Activated T-cell treated with anti-CD3 and anti-CD28 coated beads, Interleukin-2, amount 50 U/mL, for 24 hours (primary cell): Measurements from ENCODE around the gene MATN4.
A peak's percentile ranks its signal among the peaks of the same experiment; 100 is the strongest.

Experiments
- DNase-seq: peaks from one replicate; pipeline ENCODE4 v3.0.0-alpha.2; 2020
- H3K27ac Mint-ChIP-seq: 2 replicates; pipeline ENCODE4 v1.8.0; 2020; ENCODE audit warnings: mild to moderate bottlenecking, mixed read lengths
- H3K27me3 Mint-ChIP-seq: 2 replicates; pipeline ENCODE4 v1.8.0; 2020; ENCODE audit warnings: mixed read lengths
- H3K36me3 Mint-ChIP-seq: 2 replicates; pipeline ENCODE4 v1.8.0; 2020; ENCODE audit warnings: low read depth, mixed read lengths
- H3K4me1 Mint-ChIP-seq: 2 replicates; pipeline ENCODE4 v1.8.0; 2020; ENCODE audit warnings: low read depth, mixed read lengths
- H3K4me3 Mint-ChIP-seq: 2 replicates; pipeline ENCODE4 v1.8.0; 2020; ENCODE audit warnings: mild to moderate bottlenecking, moderate library complexity, mixed read lengths
- H3K9me3 Mint-ChIP-seq: 2 replicates; pipeline ENCODE4 v1.8.0; 2020; ENCODE audit warnings: mixed read lengths

MATN4 gene

GRCh38 chr20:45330476-45330875, 22.4 kb upstream of the MATN4 start:
- Mint-ChIP-seq H3K4me3 (no peak overlapping the region), H3K27me3 (no peaks in the 10 kb centered on the region), H3K4me1 (no peaks in the 10 kb centered on the region), H3K9me3 (no peaks in the 10 kb centered on the region), H3K36me3 (peaks cover 83% of the 10 kb centered on the region), H3K27ac (no peak overlapping the region)
- no peak for DNase-seq

DNA sequence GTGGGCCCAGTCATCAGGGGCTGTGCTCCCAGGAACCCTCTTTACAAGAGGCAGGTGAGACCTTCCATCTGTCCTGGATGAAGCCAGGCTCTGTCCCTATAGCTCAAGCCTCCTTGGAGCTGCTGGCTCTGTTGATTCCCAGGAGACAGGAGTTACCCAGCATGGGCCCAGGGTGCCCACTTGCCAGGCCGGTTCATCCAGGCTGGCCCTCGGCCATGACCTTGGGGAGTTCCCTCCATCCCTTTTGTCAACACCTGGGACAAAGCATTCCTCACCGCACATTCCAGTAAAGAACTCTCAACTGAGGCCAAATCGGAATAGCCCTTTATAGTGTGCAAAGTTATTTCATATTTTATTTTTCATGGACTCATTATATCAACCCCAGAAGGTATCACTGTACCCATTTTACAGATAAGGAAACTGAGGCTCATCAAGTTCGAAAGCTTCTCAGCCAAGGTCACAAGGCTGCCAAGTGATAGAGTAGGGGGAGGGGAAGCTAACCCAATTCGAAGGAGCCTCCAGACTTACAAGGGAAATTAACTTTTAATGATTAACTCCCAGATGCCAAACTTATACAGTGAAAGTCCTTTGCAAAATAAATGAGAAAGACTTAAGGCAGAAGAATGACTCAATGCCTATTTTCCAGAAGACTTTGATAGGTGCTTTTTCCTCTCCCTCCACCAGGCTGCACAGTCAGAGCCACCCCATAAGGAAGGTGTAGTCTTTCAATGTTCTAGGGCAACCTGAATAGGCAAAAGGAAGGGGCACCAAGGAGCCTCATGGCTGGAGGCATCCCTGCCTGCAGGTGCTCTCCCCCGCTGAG, 21.6 kb upstream of the MATN4 start:
- Mint-ChIP-seq H3K4me3 (no peak overlapping the region), H3K27me3 (no peaks in the 10 kb centered on the region), H3K9me3 (no peaks in the 10 kb centered on the region), H3K36me3 (peaks cover 81% of the 10 kb centered on the region), H3K27ac (no peak overlapping the region), H3K4me1 (no peaks in the 10 kb centered on the region)
- DNase-seq = no peak

GRCh38 chr20:45328451-45328850, 20.4 kb upstream of the MATN4 start:
- DNase-seq = no peak
- Mint-ChIP-seq H3K27ac (no peak overlapping the region), H3K4me1 (no peaks in the 10 kb centered on the region), H3K4me3 (no peak overlapping the region), H3K9me3 (no peaks in the 10 kb centered on the region), H3K27me3 (no peaks in the 10 kb centered on the region), H3K36me3 (peaks cover 75% of the 10 kb centered on the region)

DNA sequence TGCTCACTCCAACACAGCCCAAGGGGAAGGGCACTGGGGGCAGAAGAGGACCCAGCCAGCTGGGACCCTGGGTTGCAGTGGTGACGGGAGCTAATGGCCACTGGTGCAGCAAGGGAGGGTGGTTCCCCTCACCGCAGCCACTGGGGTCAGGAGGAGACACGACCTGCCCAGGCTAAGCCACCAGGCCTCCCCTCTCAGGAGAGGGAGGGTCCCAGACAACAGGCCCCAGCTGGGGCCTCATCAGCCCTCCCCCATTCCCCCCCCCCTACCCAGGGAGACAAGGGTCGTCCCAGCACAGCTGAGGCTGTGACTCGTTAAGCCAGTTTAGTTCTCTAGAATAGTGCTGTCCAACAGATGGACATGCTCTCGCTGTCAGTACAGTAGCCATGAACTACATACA, 17.3 kb upstream of the MATN4 start:
- DNase-seq = no peak
- Mint-ChIP-seq H3K27me3 (no peaks in the 10 kb centered on the region), H3K27ac (no peak overlapping the region), H3K36me3 (peaks cover 49% of the 10 kb centered on the region), H3K4me1 (peaks cover 11% of the 10 kb centered on the region), H3K9me3 (no peaks in the 10 kb centered on the region), H3K4me3 (no peak overlapping the region)

- H3K4me1 Mint-ChIP-seq = peaks cover 20% of the 10 kb centered on the region
- peaks cover 33% of the 10 kb centered on the region for H3K36me3 Mint-ChIP-seq
- no peaks in the 10 kb centered on the region for H3K9me3 Mint-ChIP-seq
- DNase-seq = no peak
- no peak overlapping the region for H3K27ac Mint-ChIP-seq
- no peaks in the 10 kb centered on the region for H3K27me3 Mint-ChIP-seq
- no peak overlapping the region for H3K4me3 Mint-ChIP-seq
Observed at GRCh38 chr20:45323731-45324130, 15.6 kb upstream of the MATN4 start.

DNA sequence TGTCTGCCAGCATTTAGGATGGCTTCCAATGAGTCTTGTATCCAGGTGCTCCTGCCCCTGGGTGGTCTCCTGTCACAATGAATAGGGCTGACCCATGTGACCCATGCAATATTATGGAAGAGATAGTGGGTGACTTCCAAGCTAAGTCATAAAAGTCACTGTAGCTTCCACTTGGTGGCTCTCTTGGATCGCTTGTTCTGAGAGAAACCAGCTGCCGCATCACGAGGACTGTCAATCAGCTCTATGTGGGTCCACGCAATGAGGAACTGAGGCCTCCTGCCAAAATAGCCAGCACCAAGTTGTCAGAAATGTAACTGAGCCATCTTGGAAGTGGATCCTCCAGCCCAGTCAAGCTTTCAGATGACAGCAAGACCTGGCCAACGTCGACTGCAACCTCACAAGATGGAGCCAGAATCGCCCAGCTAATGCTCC, 14.9 kb upstream of the MATN4 start:
- Mint-ChIP-seq H3K4me3 (no peak overlapping the region), H3K27ac (no peak overlapping the region), H3K27me3 (no peaks in the 10 kb centered on the region), H3K4me1 (peaks cover 27% of the 10 kb centered on the region), H3K9me3 (no peaks in the 10 kb centered on the region), H3K36me3 (peaks cover 26% of the 10 kb centered on the region)
- DNase-seq = no peak

GRCh38 chr20:45320948-45321595, 13.0 kb upstream of the MATN4 start:
- H3K27ac Mint-ChIP-seq = peak overlapping the region; percentile 29
- no peaks in the 10 kb centered on the region for H3K9me3 Mint-ChIP-seq
- no peak for DNase-seq
- H3K4me3 Mint-ChIP-seq = no peak overlapping the region
- H3K36me3 Mint-ChIP-seq = peaks cover 10% of the 10 kb centered on the region
- H3K27me3 Mint-ChIP-seq = peaks cover 10% of the 10 kb centered on the region
- H3K4me1 Mint-ChIP-seq = peaks cover 27% of the 10 kb centered on the region

GRCh38 chr20:45318948-45319347, 10.8 kb upstream of the MATN4 start:
- Mint-ChIP-seq H3K9me3 (no peaks in the 10 kb centered on the region), H3K4me3 (peak overlapping the region; percentile 2), H3K27ac (peak overlapping the region; percentile 66), H3K27me3 (peaks cover 28% of the 10 kb centered on the region), H3K36me3 (no peaks in the 10 kb centered on the region), H3K4me1 (peaks cover 27% of the 10 kb centered on the region)
- no peak for DNase-seq

- H3K9me3 Mint-ChIP-seq = no peaks in the 10 kb centered on the region
Observed at GRCh38 chr20:45318386-45318939, 10.4 kb upstream of the MATN4 start.

GRCh38 chr20:45317826-45318225, 9.7 kb upstream of the MATN4 start:
- DNase-seq = no peak
- Mint-ChIP-seq H3K27ac (peak overlapping the region; percentile 66), H3K27me3 (peaks cover 36% of the 10 kb centered on the region), H3K4me3 (no peak overlapping the region), H3K4me1 (peaks cover 27% of the 10 kb centered on the region), H3K36me3 (no peaks in the 10 kb centered on the region), H3K9me3 (no peaks in the 10 kb centered on the region)

More at GRCh38 chr20:45318386-45318939, 10.4 kb upstream of the MATN4 start:
- peaks cover 27% of the 10 kb centered on the region for H3K4me1 Mint-ChIP-seq
- H3K4me3 Mint-ChIP-seq = no peak overlapping the region
- no peak for DNase-seq
- no peaks in the 10 kb centered on the region for H3K36me3 Mint-ChIP-seq
- peak overlapping the region; percentile 66 for H3K27ac Mint-ChIP-seq
- H3K27me3 Mint-ChIP-seq = peaks cover 33% of the 10 kb centered on the region

DNA sequence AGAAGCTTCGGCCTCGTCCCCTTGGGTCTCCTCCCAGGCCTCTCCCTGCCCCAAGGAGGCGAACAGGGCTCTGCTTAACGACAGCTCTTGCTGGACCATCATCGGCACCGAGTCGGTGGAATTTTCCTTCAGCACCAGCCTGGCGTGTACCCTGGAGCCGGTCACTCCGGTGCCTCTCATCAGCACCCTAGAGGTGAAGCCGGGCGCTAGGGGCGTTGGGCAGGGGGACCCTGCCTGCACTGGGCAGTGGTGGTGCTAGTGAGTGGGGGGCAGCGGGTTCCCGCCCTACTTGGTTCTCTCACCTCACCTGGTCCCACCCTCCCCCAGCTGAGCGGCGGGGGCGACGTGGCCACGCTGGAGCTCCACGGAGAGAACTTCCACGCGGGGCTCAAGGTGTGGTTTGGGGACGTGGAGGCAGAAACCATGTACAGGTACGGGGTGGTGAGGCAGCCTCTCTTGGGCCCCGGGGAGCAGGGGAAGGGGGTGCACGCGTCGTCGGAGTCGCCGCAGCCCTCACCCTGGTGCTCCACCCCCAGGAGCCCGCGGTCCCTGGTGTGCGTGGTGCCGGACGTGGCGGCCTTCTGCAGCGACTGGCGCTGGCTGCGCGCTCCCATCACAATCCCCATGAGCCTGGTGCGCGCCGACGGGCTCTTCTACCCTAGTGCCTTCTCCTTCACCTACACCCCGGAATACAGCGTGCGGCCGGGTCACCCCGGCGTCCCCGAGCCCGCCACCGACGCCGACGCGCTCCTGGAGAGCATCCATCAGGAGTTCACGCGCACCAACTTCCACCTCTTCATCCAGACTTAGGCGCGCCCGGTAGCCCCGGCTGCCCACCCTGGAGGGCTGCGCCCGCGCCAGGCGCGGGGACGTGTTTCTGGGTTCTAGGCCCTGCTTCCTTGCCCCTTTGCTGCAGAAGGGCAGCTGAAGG, 8.3 kb upstream of the MATN4 start:
- Mint-ChIP-seq H3K36me3 (no peaks in the 10 kb centered on the region), H3K27ac (no peak overlapping the region), H3K9me3 (no peaks in the 10 kb centered on the region), H3K4me3 (no peak overlapping the region), H3K27me3 (peaks cover 50% of the 10 kb centered on the region), H3K4me1 (peaks cover 28% of the 10 kb centered on the region)
- no peak for DNase-seq

DNA sequence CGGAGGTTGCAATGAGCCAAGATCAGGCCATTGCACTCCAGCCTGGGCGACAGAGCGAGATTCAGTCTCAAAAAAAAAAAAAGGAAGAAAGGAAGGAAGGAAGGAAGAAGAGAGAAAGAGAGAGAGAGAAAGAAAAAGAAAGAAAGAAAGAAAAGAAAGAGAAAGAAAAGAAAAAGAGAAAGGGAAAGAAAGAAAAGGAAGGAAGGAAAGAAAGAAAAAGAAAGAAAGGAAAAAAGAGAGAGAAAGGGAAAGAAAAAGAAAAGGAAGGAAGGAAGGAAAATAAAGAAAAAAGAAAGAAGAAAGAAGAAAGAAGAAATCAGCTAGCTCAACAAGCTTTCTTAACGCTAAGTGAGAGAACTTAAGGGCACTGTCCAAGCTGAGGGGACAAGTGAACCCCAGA, 7.6 kb upstream of the MATN4 start:
- Mint-ChIP-seq H3K9me3 (no peaks in the 10 kb centered on the region), H3K4me3 (no peak overlapping the region), H3K27ac (no peak overlapping the region), H3K36me3 (no peaks in the 10 kb centered on the region), H3K27me3 (peaks cover 57% of the 10 kb centered on the region), H3K4me1 (peaks cover 25% of the 10 kb centered on the region)
- DNase-seq = no peak

DNA sequence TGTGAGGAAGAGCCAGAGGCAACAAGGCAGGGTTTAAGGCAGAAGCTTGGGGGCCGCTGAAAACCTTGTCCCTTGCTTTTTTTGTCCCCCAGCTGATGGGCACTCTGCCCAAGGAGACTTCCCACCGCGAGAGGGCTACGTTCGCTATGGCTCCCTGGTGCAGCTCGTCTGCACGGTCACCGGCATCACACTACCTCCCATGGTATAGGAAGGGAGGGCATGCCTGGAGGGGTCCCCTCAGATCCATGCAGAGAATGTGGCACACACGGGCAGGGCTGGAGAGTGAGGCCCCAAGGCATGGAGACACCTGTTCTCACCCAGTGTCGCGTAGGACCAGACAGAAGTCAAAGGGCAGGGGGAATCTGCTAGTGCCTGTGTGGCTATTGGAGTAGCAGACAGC, 5.8 kb upstream of the MATN4 start:
- Mint-ChIP-seq H3K27me3 (peaks cover 71% of the 10 kb centered on the region), H3K27ac (no peak overlapping the region), H3K4me3 (no peak overlapping the region), H3K9me3 (no peaks in the 10 kb centered on the region), H3K36me3 (no peaks in the 10 kb centered on the region), H3K4me1 (peaks cover 17% of the 10 kb centered on the region)
- DNase-seq = no peak

DNA sequence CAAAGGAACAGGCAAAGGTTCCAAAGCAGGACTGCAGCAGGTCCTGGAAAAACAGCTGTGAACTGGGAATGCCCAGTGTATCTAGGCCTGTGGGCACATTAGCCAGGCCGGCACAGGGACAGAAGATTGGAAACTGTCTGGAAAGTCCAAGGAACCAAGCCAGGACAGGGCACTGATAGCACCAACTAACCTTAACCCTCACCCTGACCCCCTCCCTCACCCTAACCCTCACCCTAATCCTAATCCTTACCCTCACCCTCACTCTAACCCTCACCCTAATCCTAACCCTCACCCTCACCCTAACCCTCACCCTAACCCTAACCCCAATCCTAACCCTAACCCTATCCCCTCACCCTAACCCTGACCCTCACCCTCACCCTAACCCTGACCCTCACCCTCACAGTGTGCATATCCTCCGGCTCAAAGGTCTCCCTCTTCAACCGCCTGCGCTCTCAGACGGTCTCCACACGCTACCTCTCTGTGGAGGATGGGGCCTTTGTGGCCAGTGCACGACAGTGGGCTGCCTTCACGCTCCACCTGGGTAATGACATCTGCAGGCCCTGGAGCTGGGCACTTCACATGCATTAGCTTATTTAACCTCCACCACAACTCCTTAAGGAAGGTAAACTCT, 5.1 kb upstream of the MATN4 start:
- Mint-ChIP-seq H3K27me3 (peaks cover 71% of the 10 kb centered on the region), H3K9me3 (no peaks in the 10 kb centered on the region), H3K4me1 (peaks cover 10% of the 10 kb centered on the region)

More for the DNA sequence above, 5.1 kb upstream of the MATN4 start:
- no peak for DNase-seq
- Mint-ChIP-seq H3K36me3 (no peaks in the 10 kb centered on the region), H3K27ac (no peak overlapping the region), H3K4me3 (no peak overlapping the region)
